ENCODE data around the gene CAPZB.

DNA sequence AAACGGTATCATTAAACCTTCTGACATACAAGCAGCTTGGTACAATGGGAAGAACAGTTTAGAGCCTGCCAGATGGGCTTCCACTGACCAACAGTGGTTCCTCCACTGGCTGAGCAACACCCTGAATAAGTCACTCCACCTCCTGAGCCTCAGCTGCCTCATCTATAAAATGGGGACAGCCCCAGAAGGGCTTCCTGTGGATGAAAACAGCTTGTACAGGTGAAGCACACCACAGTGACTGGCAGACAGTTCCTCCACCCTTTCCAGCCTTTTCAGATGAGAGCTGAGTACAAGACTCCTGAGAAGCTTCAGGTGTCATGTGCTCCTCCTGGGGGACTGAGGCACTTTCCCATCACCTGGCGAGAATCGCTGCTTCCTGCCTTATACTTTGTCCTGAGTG, 2.1 kb downstream of the CAPZB start:
- TF ChIP-seq, protein P1, sequence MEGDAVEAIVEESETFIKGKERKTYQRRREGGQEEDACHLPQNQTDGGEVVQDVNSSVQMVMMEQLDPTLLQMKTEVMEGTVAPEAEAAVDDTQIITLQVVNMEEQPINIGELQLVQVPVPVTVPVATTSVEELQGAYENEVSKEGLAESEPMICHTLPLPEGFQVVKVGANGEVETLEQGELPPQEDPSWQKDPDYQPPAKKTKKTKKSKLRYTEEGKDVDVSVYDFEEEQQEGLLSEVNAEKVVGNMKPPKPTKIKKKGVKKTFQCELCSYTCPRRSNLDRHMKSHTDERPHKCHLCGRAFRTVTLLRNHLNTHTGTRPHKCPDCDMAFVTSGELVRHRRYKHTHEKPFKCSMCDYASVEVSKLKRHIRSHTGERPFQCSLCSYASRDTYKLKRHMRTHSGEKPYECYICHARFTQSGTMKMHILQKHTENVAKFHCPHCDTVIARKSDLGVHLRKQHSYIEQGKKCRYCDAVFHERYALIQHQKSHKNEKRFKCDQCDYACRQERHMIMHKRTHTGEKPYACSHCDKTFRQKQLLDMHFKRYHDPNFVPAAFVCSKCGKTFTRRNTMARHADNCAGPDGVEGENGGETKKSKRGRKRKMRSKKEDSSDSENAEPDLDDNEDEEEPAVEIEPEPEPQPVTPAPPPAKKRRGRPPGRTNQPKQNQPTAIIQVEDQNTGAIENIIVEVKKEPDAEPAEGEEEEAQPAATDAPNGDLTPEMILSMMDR (IDR thresholded peaks at IDR 0.05; ENCODE audit: low read length): no peak
- TF ChIP-seq EZH2 (optimal IDR thresholded peaks at IDR 0.05; ENCODE audit: low read depth, low read length) (no peak), EZH2phosphoT487 (IDR thresholded peaks at IDR 0.05; ENCODE audit: low read length) (no peak)
